ENCODE data around the gene CRB1. TPM values are rescaled to one million over a fixed set of nuclear protein-coding genes. Genes with fewer than 3 reads are reported as not detected.

The CRB1 gene
- total RNA-seq, 1 experiment from 2014 or later, result not detected

DNA sequence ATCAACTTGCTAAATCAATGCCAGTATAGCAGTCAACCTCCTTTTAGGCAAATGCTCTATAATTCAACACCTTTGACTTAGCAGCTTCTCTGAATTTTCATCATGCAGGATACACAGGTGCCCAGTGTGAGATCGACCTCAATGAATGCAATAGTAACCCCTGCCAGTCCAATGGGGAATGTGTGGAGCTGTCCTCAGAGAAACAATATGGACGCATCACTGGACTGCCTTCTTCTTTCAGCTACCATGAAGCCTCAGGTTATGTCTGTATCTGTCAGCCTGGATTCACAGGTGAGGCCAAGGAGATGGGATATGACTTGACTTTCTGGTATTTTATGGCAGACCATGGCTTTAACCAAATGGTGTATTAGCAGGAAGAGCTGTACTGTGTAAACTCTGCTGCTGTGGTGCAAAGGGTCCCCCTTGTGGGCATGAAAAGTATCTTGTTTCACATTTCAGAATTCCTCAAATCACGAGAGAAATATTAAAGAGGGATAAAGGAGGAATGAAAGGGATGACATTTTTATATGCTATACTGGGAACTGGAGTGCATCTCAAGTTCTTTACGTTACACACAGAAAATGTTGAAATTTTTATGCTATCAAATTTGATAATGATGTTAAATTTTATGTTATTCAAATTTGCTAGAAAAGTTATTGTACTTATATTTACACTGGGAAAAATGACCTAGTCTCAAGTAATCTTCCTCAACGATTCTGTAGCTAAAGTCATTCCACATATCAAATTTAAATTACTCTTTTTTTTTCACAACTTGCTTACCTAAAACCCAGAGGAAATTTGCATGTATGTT, 88.9 kb downstream of the CRB1 start:
- Histone ChIP-seq H2BK120ac (ENCODE audit: low read depth, low read length, poor library complexity, severe bottlenecking) (no peak overlapping the region), H2AK5ac (ENCODE audit: insufficient read length, low read length) (no peak overlapping the region), H3T11ph (ENCODE audit: low read length) (no peak overlapping the region), H3K4me2 (ENCODE audit: insufficient read depth, insufficient read length, low read length) (no peak overlapping the region), H3K79me2 (ENCODE audit: insufficient read depth, low read length) (no peaks in the 10 kb centered on the region), H3K79me1 (ENCODE audit: insufficient read depth, low read depth, low read length, poor library complexity, severe bottlenecking) (no peaks in the 10 kb centered on the region), H2BK5ac (ENCODE audit: insufficient read length, low read length) (no peak overlapping the region), H3K27me3 (ENCODE audit: insufficient read depth, low read length) (no peaks in the 10 kb centered on the region), H3K18ac (ENCODE audit: insufficient read length, low read depth, low read length) (no peak overlapping the region), H3K4ac (ENCODE audit: low read depth, low read length) (no peak overlapping the region), H2AFZ (ENCODE audit: low read length) (no peak overlapping the region), H3K9me3 (ENCODE audit: control insufficient read depth, low read depth, low read length) (no peaks in the 10 kb centered on the region), H3K9ac (ENCODE audit: extremely low read depth, insufficient read length, low read length) (no peak overlapping the region), H2BK20ac (ENCODE audit: low read depth, low read length, poor library complexity, severe bottlenecking) (no peak overlapping the region), H4K5ac (ENCODE audit: insufficient read length, low read depth, low read length) (no peak overlapping the region), H3K23me2 (ENCODE audit: insufficient read length, low read depth, low read length, poor library complexity, severe bottlenecking) (no peaks in the 10 kb centered on the region), H3K56ac (ENCODE audit: insufficient read length, low read depth, low read length) (no peak overlapping the region), H3K23ac (ENCODE audit: insufficient read length, low read depth, low read length) (no peak overlapping the region), H2BK12ac (ENCODE audit: insufficient read length, low read depth, low read length) (no peak overlapping the region), H3K14ac (ENCODE audit: insufficient read depth, low read length) (no peak overlapping the region), H4K91ac (ENCODE audit: insufficient read length, low read depth, low read length) (no peak overlapping the region), H4K8ac (replicated peaks; ENCODE audit: insufficient read length, low read depth, low read length) (no peak overlapping the region), H3K4me1 (ENCODE audit: insufficient read depth, low read length) (no peaks in the 10 kb centered on the region), H2BK15ac (ENCODE audit: low read depth, low read length) (no peak overlapping the region), H3K27ac (ENCODE audit: insufficient read length, low read depth, low read length) (no peak overlapping the region), H4K20me1 (ENCODE audit: control insufficient read depth, insufficient read depth, insufficient read length) (no peaks in the 10 kb centered on the region)
- TF ChIP-seq, protein P1, sequence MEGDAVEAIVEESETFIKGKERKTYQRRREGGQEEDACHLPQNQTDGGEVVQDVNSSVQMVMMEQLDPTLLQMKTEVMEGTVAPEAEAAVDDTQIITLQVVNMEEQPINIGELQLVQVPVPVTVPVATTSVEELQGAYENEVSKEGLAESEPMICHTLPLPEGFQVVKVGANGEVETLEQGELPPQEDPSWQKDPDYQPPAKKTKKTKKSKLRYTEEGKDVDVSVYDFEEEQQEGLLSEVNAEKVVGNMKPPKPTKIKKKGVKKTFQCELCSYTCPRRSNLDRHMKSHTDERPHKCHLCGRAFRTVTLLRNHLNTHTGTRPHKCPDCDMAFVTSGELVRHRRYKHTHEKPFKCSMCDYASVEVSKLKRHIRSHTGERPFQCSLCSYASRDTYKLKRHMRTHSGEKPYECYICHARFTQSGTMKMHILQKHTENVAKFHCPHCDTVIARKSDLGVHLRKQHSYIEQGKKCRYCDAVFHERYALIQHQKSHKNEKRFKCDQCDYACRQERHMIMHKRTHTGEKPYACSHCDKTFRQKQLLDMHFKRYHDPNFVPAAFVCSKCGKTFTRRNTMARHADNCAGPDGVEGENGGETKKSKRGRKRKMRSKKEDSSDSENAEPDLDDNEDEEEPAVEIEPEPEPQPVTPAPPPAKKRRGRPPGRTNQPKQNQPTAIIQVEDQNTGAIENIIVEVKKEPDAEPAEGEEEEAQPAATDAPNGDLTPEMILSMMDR (conservative IDR thresholded peaks at IDR 0.05), result peak; percentile 87
- DNase-seq, result peak; percentile 41
- no CpG with 5 or more reads among the region's 5 CpGs for WGBS (ENCODE audit: extremely low coverage, insufficient read length, low lambda C conversion rate)
- Mint-ChIP-seq H3K27me3 (ENCODE audit: low read depth) (no peaks in the 10 kb centered on the region), H3K36me3 (ENCODE audit: insufficient read depth in 1 of 3, low read depth in 3 of 3) (no peaks in the 10 kb centered on the region), H3K9me3 (no peaks in the 10 kb centered on the region), H3K4me1 (no peaks in the 10 kb centered on the region), H3K4me3 (no peak overlapping the region), H3K27ac (no peak overlapping the region)
